Neutrophil (primary cell): ENCODE results near the gene UST.

Experiments
- H3K27ac ChIP-seq: fragments of 200-600 bp; sonication (generic); 2 replicates; pipeline ENCODE4 v1.5.1; 2016; ENCODE audit warnings: mild to moderate bottlenecking, moderate library complexity
- H3K27me3 ChIP-seq: fragments of 200-600 bp; sonication (generic); 2 replicates; pipeline ENCODE4 v1.6.0; 2016; ENCODE audit warnings: mild to moderate bottlenecking
- H3K36me3 ChIP-seq: fragments of 200-600 bp; sonication (generic); 2 replicates; pipeline ENCODE4 v1.5.1; 2017
- H3K4me1 ChIP-seq, 2 experiments: fragments of 200-600 bp in 1 of 2; sonication (generic) in 1 of 2; 1 replicate in 1 of 2; 2 replicates in 1 of 2; pipeline versions ENCODE4 v1.5.1 to v1.6.1; 2013 to 2016; ENCODE audit warnings: low read depth in 1 of 2, low read length in 1 of 2, mild to moderate bottlenecking in 1 of 2, moderate library complexity in 1 of 2; ENCODE audit not compliant: control insufficient read depth in 1 of 2, insufficient read depth in 1 of 2
- H3K4me3 ChIP-seq, 2 experiments: fragments of 200-600 bp in 1 of 2; sonication (generic) in 1 of 2; 1 replicate in 1 of 2; 2 replicates in 1 of 2; pipeline ENCODE4 v1.5.1; 2013 to 2016; ENCODE audit warnings: low read depth in 1 of 2, low read length in 1 of 2, mild to moderate bottlenecking in 1 of 2, moderate library complexity in 1 of 2
- H3K9me3 ChIP-seq: fragments of 200-600 bp; sonication (generic); 2 replicates; pipeline ENCODE4 v1.5.1; 2016
- CTCF ChIP-seq: fragments of 200-600 bp; sonication (generic); IDR thresholded peaks from 2 replicates; pipeline ENCODE4 v1.5.1; 2016; ENCODE audit warnings: antibody characterized with exemption

The UST gene

GRCh38 chr6:149006671-149007070 is 259.8 kb downstream of the UST start:
- Histone ChIP-seq H3K9me3 (no peaks in the 10 kb centered on the region), H3K4me1 (no peaks in the 10 kb centered on the region), H3K36me3 (no peaks in the 10 kb centered on the region), H3K27me3 (no peaks in the 10 kb centered on the region), H3K27ac (no peak overlapping the region), H3K4me3 (no peak overlapping the region)
- no peak for TF ChIP-seq CTCF

- Histone ChIP-seq H3K4me3 (no peak overlapping the region), H3K27me3 (no peaks in the 10 kb centered on the region), H3K36me3 (no peaks in the 10 kb centered on the region), H3K4me1 (no peaks in the 10 kb centered on the region), H3K9me3 (no peaks in the 10 kb centered on the region), H3K27ac (no peak overlapping the region)
- TF ChIP-seq CTCF = no peak
These were observed 261.0 kb downstream of the UST start for GRCh38 chr6:149007846-149008245.

GRCh38 chr6:149008741-149009140 is 261.9 kb downstream of the UST start:
- no peak overlapping the region for H3K4me3 ChIP-seq
- H3K9me3 ChIP-seq = no peaks in the 10 kb centered on the region
- H3K4me1 ChIP-seq = no peaks in the 10 kb centered on the region
- no peak for TF ChIP-seq CTCF
- H3K27me3 ChIP-seq = no peaks in the 10 kb centered on the region
- no peaks in the 10 kb centered on the region for H3K36me3 ChIP-seq
- no peak overlapping the region for H3K27ac ChIP-seq

- no peaks in the 10 kb centered on the region for H3K36me3 ChIP-seq
- no peaks in the 10 kb centered on the region for H3K9me3 ChIP-seq
- H3K27ac ChIP-seq = no peak overlapping the region
- H3K4me1 ChIP-seq = no peaks in the 10 kb centered on the region
- H3K27me3 ChIP-seq = no peaks in the 10 kb centered on the region
- no peak for TF ChIP-seq CTCF
- no peak overlapping the region for H3K4me3 ChIP-seq
These were observed 265.3 kb downstream of the UST start for GRCh38 chr6:149012040-149012545.

GRCh38 chr6:149013586-149014344 is 266.9 kb downstream of the UST start:
- no peak for TF ChIP-seq CTCF
- Histone ChIP-seq H3K4me1 (no peaks in the 10 kb centered on the region), H3K27me3 (no peaks in the 10 kb centered on the region), H3K36me3 (no peaks in the 10 kb centered on the region), H3K27ac (no peak overlapping the region), H3K9me3 (no peaks in the 10 kb centered on the region), H3K4me3 (no peak overlapping the region)
